Stimulated activated CD8-positive, alpha-beta memory T cell treated with anti-CD3 and anti-CD28 coated beads, Interleukin-7, amount 100 ng/mL, for 1 hour (primary cell): Measurements from ENCODE around the gene GPR158.

ENCODE experiments used
- DNase-seq, 2 donors: peaks; one replicate each; pipeline ENCODE4 v3.0.0-alpha.2; 2020; ENCODE audit warnings: low read depth in 2 of 2

The GPR158 gene

GRCh38 chr10:25206693-25207414, 32.1 kb downstream of the GPR158 start:
- no peak for DNase-seq

- DNase-seq = no peak
Measured at GRCh38 chr10:25209618-25210017, 34.8 kb downstream of the GPR158 start.

GRCh38 chr10:25210265-25210664, 35.5 kb downstream of the GPR158 start:
- no peak for DNase-seq

GRCh38 chr10:25220156-25220555, 45.4 kb downstream of the GPR158 start:
- DNase-seq = no peak

GRCh38 chr10:25222085-25222660, 47.4 kb downstream of the GPR158 start:
- no peak for DNase-seq

- DNase-seq = no peak
Measured at GRCh38 chr10:25226775-25227682, 52.2 kb downstream of the GPR158 start.

- no peak for DNase-seq
Measured at GRCh38 chr10:25231751-25232150, 57.0 kb downstream of the GPR158 start.

GRCh38 chr10:25232204-25232603, 57.4 kb downstream of the GPR158 start:
- no peak for DNase-seq

- DNase-seq = no peak
Measured at GRCh38 chr10:25245165-25245564, 70.4 kb downstream of the GPR158 start.

GRCh38 chr10:25257646-25258045, 82.8 kb downstream of the GPR158 start:
- DNase-seq = no peak

GRCh38 chr10:25261110-25261509, 86.3 kb downstream of the GPR158 start:
- no peak for DNase-seq

- no peak for DNase-seq
Measured at GRCh38 chr10:25261558-25261957, 86.8 kb downstream of the GPR158 start.

GRCh38 chr10:25263931-25264330, 89.1 kb downstream of the GPR158 start:
- DNase-seq = no peak

GRCh38 chr10:25278180-25278579, 103.4 kb downstream of the GPR158 start:
- DNase-seq = no peak

- no peak for DNase-seq
Measured at GRCh38 chr10:25280076-25280475, 105.3 kb downstream of the GPR158 start.

- no peak for DNase-seq
Measured at GRCh38 chr10:25280573-25280972, 105.8 kb downstream of the GPR158 start.

GRCh38 chr10:25285809-25286208, 111.0 kb downstream of the GPR158 start:
- DNase-seq = no peak

- no peak for DNase-seq
Measured at GRCh38 chr10:25288181-25288580, 113.4 kb downstream of the GPR158 start.

- DNase-seq = no peak
Measured at GRCh38 chr10:25294032-25294926, 119.5 kb downstream of the GPR158 start.

- no peak for DNase-seq
Measured at GRCh38 chr10:25296324-25296723, 121.5 kb downstream of the GPR158 start.

GRCh38 chr10:25297466-25297865, 122.7 kb downstream of the GPR158 start:
- no peak for DNase-seq

GRCh38 chr10:25300073-25300472, 125.3 kb downstream of the GPR158 start:
- no peak for DNase-seq
